ENCODE measurements around the gene NFIC. TPM values are rescaled to one million over a fixed set of nuclear protein-coding genes. Genes with fewer than 3 reads are reported as not detected.

Gene NFIC
- total and polyA plus RNA-seq, 10 of the 15 experiments (the other 5 are each of a cell fraction or from before 2014, with no cell fraction given), result 0.71 to 53.5 (median 10.2) TPM

DNA sequence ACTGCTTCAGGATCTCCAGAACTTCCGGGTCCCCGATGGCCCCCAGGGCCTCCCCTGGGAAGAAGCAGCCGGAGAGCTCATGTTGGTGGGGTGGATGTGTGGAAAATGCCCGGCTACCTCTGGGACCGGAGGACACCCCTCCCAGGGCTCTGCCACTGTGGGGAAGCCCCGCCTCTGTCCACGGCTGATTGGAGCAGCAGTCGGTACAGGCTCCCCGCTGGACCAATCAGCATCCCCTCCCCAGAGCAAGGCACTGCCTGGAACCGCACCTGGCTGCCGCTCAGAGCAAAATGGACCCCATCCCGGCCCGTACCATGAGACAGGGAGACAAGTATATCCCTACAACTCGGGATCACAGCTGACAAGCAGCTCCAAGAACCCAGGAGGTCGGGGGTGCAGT lies 127.7 kb downstream of the NFIC start (continued):
- TF ChIP-seq, protein P1, sequence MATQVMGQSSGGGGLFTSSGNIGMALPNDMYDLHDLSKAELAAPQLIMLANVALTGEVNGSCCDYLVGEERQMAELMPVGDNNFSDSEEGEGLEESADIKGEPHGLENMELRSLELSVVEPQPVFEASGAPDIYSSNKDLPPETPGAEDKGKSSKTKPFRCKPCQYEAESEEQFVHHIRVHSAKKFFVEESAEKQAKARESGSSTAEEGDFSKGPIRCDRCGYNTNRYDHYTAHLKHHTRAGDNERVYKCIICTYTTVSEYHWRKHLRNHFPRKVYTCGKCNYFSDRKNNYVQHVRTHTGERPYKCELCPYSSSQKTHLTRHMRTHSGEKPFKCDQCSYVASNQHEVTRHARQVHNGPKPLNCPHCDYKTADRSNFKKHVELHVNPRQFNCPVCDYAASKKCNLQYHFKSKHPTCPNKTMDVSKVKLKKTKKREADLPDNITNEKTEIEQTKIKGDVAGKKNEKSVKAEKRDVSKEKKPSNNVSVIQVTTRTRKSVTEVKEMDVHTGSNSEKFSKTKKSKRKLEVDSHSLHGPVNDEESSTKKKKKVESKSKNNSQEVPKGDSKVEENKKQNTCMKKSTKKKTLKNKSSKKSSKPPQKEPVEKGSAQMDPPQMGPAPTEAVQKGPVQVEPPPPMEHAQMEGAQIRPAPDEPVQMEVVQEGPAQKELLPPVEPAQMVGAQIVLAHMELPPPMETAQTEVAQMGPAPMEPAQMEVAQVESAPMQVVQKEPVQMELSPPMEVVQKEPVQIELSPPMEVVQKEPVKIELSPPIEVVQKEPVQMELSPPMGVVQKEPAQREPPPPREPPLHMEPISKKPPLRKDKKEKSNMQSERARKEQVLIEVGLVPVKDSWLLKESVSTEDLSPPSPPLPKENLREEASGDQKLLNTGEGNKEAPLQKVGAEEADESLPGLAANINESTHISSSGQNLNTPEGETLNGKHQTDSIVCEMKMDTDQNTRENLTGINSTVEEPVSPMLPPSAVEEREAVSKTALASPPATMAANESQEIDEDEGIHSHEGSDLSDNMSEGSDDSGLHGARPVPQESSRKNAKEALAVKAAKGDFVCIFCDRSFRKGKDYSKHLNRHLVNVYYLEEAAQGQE (IDR thresholded peaks at IDR 0.05; ENCODE audit: low read depth, low read length), result no peak
- TF ChIP-seq, protein P2, sequence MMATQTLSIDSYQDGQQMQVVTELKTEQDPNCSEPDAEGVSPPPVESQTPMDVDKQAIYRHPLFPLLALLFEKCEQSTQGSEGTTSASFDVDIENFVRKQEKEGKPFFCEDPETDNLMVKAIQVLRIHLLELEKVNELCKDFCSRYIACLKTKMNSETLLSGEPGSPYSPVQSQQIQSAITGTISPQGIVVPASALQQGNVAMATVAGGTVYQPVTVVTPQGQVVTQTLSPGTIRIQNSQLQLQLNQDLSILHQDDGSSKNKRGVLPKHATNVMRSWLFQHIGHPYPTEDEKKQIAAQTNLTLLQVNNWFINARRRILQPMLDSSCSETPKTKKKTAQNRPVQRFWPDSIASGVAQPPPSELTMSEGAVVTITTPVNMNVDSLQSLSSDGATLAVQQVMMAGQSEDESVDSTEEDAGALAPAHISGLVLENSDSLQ (IDR thresholded peaks at IDR 0.05), result peak; percentile 93
- TF ChIP-seq TBL1XR1 (IDR thresholded peaks at IDR 0.05; ENCODE audit: low read depth, low read length) (no peak), RAD51 (IDR thresholded peaks at IDR 0.05) (no peak), EP300 (IDR thresholded peaks at IDR 0.05; ENCODE audit: borderline replicate concordance in 1 of 2, control insufficient read depth in 1 of 2, low read depth in 2 of 2, low read length in 2 of 2) (no peak), WRNIP1 (IDR thresholded peaks at IDR 0.05; ENCODE audit: borderline replicate concordance, low read depth, low read length) (no peak), SP1 (IDR thresholded peaks at IDR 0.05; ENCODE audit: low read depth, low read length) (peak; percentile 75)
- TF ChIP-seq, protein P3, sequence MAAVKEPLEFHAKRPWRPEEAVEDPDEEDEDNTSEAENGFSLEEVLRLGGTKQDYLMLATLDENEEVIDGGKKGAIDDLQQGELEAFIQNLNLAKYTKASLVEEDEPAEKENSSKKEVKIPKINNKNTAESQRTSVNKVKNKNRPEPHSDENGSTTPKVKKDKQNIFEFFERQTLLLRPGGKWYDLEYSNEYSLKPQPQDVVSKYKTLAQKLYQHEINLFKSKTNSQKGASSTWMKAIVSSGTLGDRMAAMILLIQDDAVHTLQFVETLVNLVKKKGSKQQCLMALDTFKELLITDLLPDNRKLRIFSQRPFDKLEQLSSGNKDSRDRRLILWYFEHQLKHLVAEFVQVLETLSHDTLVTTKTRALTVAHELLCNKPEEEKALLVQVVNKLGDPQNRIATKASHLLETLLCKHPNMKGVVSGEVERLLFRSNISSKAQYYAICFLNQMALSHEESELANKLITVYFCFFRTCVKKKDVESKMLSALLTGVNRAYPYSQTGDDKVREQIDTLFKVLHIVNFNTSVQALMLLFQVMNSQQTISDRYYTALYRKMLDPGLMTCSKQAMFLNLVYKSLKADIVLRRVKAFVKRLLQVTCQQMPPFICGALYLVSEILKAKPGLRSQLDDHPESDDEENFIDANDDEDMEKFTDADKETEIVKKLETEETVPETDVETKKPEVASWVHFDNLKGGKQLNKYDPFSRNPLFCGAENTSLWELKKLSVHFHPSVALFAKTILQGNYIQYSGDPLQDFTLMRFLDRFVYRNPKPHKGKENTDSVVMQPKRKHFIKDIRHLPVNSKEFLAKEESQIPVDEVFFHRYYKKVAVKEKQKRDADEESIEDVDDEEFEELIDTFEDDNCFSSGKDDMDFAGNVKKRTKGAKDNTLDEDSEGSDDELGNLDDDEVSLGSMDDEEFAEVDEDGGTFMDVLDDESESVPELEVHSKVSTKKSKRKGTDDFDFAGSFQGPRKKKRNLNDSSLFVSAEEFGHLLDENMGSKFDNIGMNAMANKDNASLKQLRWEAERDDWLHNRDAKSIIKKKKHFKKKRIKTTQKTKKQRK (IDR thresholded peaks at IDR 0.05; ENCODE audit: low read depth, low read length), result no peak
